HG03342 (cell line): ENCODE results near the gene APOL1.
"Not testable (repeated sequence)": the region's sequence is repeated elsewhere in the genome, so short reads cannot be mapped to it uniquely, and the experiment has no call there.

Experiments
- ATAC-seq: cut with Tn5 transposase; IDR thresholded peaks from one replicate; pipeline ENCODE4 v1.9.1; 2021; ENCODE audit warnings: mild to moderate bottlenecking, moderate library complexity; ENCODE audit not compliant: unreplicated experiment

APOL1 gene

DNA sequence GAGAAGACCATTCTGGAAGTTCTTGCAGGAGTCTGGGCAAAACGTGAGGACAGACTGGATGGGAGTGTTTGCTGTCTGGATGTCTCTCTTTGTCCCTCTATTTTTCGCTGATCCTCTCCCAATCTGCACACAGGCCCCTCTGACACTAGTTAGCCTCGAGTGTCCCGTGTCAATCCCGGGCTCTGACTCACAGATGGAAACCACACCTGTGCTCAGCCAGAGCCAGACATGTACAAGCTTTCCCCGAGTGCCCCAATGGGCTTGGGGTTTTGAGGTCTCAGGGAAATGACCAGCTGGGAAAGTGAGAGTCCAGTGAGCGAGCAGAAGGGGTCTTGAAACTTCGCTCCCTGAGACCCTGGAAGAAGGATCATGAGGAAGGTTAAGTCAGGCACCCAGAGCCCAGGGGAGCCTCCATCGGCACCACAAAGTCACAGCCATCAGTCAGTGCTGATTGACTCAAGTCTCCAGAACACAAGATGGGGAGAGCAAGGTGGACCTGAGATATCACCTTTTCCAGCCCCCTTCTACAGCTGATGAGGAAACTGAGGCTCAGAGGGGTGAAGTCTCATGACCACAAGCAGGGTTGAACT is 27.5 kb upstream of the APOL1 start:
- ATAC-seq: no peak

DNA sequence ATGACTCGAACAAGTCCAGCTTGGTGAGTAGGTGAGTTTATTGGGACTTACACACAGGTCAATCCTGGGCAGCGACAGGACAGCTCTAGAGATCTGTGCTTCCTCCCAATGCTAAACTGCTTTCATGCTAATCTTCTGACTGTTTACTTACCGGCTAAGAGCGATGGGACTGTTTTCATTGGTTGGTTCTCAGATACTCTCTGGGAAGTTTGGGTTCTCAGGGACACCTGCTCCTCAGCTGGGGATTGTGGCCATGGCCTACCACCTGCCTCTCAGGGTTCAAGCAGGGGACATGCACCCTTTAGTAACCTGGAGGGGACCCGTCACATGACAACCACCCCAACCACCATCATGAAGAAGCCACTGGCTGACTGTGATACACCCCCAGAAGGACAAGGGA is 26.7 kb upstream of the APOL1 start:
- no peak for ATAC-seq

DNA sequence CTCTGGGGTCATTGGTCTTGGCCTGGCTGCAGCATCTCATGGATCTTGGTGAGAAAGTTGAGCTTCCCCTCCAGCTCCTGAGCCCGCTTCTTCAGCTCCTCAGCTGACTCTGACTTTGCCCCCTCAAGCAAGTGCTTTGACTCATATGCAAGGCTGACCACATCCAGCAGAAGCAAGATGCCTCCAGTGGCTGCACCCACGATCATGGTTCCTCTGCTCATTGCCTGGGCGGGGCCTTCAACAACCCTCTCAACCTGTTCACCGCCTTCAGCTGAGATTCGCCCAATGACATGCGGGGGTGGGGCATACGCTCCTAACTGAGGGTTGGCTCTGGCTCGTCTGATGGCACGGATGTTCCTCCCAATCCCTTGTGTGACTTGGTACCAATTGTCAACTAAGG is 25.5 kb upstream of the APOL1 start:
- no peak for ATAC-seq

GRCh38 chr22:36227806-36228205 is 25.1 kb upstream of the APOL1 start:
- ATAC-seq: no peak

DNA sequence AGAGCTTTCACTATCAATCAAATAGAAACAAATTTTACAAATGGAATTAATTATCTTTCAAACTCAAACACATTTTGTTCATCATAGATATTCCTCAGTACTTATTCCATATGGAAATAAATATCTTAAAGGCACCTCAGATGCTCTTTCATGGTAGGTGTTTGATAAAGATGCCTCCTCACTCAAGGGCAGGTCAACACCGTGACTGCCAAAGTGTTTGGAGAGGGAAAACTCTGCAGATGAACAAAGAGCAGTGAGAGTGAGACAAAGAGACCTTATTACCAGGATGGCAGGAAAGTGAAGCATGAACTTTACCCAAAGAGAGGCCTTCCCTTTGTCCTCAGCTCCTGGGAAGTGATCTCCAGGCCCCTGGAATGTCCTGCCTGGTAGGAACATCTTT is 24.6 kb upstream of the APOL1 start:
- not testable (repeated sequence) for ATAC-seq

DNA sequence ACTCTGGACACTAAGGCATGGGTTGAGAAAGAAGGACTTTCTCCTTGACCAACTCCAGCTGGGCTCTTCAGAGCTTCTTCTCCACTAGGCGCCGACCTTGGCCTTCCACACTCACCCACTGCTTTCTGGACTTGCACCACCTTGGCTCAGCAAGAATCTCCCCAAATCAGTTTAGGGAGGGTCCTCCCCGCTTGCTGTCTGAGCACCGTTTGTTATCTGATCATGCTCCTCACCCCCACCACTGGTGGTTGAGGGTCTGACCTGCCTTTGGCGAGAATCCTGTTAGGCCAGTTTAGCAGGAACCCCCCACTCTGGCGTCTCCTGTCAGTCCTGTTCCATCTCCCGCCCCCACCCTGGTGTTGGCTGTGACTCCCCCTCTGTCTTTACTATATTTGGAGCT is 24.0 kb upstream of the APOL1 start:
- no peak for ATAC-seq

DNA sequence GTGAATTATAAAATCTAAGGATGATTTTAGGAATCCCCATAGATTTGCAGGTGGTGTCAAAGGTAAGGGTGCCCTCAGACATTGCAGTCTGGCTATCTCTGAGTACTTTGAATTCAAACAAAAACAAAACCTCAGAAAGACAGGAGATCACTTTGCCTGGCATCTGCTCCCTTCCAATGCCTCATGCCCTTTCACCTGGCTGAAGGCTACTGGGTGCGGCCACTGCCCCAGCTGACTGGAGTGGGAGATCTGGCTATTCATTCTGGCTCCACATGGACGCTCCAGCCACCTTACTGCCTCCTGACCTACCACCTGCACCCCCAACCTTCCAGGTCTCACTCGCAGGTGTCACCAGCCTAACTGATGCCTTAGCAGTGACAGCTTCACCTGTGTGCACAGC is 23.3 kb upstream of the APOL1 start:
- not testable (repeated sequence) for ATAC-seq

DNA sequence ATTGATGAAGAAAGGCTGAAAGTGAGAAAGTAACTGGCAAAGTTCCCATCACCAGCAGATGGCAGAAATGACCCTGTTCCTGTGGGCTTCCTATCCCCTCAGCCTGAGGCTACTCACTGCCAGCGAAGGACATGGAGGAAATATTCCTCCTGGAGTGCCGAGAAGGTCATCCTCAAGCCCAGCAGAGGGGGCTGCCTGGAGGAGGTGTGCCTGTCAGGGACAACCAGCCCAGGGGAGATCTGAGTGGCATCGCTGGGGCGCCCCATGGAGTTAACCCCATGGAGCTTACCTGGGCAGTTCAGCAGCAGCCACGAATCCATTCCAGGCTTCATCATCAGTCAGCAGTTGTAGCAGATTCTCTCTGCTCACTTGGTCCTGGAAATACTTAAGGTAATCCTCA is 21.9 kb upstream of the APOL1 start:
- ATAC-seq: not testable (repeated sequence)

DNA sequence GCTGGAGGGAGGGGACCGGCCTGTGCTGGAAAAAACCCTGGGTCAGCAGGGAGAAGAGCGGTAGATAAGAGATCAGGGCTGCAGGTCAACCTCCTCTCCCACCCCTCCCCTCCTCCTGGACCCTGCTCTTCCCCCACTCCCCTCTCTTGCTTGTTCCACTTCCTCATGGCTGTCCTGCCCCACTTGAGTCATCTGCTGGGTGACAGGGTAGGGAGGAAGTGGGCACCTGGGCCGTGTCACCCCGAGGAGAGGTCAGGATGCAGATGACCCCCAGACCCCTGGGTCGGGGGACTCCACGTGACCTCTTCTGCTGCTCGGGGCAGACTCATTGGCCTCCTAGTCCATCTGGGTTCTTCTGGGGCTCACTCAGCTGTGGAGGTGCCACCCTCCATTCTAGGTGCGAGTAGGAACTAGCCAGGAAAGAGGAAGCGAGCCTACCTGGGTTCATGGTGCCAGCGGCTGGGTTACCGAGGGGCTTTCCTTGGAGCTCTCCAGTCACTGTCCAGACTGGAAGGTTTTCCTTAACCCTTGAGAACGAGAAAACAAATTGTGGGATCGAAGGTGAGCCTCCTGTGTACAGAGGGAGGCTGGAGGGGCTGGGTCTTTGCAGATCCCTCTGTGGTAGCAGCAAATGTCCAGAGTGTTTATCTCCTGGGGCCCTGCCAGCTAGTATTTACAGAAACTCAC is 20.1 kb upstream of the APOL1 start:
- no peak for ATAC-seq

- no peak for ATAC-seq
Measured at GRCh38 chr22:36233796-36234195, 19.1 kb upstream of the APOL1 start.

DNA sequence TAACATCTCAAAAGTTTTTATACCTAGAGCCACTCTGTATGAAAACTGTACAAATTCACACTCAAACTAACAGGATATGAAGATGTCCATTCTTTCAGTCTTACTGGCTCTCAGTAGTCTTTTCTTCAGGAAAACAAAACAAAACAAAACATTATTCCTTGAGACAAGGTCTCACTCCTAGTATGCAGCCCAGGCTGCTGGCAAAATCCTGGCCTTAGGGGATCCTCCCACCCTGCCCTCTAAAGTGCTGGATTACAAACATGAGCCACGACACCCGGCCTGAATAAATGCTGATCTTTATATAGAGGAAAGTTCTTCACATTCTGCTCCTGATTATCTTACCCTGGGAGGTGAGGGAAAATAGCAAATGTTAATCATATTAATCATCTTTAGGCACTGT is 18.7 kb upstream of the APOL1 start:
- ATAC-seq: no peak

DNA sequence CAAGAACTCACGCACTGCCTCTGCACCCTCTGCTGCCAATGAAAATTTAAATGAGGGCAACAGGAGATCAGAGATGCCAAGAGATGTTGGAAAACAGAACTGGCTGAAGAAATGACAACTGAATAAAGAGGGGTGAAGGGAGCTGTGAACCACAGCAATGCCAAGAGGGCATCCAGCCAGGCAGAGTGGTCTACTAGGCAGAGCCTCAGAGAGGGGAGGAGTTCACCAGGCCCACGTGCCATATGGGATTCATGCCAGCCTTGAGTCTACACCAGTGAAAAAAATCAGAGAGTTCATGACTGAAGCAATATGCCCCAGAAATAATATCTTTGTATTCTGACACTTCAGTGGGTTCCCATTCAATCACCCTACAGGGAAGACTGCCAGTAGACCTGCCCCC is 18.0 kb upstream of the APOL1 start:
- ATAC-seq: no peak

DNA sequence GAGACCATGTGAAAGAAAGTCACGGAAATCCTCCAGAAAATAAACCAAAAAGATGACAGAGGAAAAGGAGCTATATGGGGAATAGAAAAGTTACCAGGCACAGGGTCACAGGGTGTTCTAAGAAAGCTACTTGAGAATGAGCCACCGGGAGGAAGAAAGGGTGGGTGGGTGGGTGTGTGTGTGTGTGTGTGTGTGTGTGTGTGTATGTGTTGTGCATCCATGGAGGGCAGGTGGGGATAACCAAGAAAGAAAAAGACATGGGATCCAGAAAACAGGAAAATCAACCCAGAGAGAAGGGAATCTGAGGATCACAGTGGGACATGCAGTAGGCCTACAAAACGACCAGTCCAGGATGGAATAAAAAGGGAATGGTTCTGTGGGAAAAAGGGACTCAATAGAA is 17.3 kb upstream of the APOL1 start:
- no peak for ATAC-seq

DNA sequence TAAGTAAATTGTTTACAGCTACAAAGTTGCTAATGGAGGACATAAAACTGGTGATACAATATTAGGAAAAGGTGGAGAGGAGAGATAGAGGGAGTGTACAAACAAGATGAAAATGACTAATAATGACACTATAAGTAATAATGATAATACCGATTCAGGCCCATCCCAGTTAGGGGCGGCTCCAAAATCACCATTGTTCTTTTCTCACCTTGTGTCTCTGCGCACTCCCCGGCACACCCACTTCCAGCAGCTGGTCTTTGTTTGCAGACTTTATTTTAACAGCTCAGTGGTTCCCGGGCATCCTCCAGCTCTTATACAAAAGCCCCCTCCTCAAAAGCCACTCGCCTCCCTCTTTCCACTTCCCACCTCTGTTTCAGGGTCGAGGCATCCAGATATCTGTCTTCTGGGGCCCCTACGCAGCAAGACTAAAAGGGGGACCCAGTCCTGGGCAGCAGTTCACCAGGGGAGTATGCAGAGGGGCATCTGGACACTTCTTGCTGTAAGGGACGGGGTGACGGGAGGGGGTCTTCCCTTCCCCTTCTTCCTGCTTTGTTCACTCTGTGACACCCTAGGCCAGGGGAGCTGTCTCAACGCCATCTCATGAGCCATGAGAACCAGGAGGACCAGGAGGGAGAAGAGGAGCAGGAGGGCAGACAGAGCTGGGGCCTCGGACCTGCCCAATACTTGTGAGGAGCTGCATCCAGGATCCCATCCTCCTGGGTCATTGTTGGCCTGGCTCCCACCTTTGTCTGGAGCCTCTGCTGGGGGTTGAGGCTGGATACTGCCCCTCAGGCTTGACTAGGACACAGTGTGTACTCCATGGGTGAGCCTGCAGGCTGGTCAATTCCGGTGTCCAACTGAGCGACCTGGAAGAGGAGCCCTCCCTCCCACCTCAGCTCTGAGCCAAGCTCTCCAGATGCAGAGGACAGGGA is 16.3 kb upstream of the APOL1 start:
- ATAC-seq: no peak

DNA sequence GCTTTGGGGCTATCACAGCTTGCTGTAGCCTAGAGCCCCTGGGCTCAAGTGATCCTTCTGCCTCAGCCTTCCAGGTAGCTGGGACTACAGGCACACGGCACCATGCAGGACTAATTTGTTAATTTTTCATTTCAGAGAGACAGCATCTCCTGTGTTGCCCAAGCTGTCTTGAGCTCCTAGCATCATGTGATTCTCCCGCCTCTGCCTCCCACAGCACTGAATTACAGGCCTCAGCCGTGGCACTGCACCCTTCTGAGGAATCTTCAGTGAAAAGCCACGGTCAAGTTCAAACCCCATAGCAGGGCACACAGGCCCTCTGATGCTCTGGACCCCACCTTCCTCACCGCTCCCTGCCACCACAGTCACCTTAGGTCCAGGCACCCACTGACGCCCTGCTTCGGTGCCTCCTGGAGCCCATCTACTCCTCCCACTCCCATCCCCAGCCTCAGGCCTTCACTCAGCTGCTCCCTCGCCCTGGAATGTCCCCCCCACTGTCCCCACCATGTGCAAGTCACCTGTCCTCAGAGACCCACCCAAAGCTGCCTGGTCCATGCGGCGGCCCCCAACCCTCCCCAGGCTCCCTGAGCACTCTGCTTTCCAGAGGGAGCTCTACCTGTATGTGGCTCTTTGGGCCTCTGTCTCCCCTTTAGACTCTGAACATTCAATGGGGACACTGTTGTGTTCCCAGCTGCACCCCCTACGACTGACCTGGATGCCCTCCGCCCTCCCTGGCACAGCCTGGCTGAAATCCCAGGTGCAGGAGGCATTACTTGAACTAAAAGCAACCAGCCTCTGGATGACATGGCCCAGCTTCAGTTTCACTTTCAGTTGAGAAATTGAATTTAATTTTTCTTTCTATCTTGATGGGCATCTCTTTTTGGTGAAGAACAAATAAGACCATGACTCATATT is 15.2 kb upstream of the APOL1 start:
- ATAC-seq: no peak

GRCh38 chr22:36238373-36239149 is 14.4 kb upstream of the APOL1 start:
- no peak for ATAC-seq

- no peak for ATAC-seq
Measured at GRCh38 chr22:36239150-36239400, 13.9 kb upstream of the APOL1 start.

GRCh38 chr22:36239401-36240171 is 13.3 kb upstream of the APOL1 start, which contains the start of gene APOL2:
Gene APOL2, minus strand, starts transcription at chr22:36239527. Its CDS starts 6,365 bp downstream, at chr22:36233162.
- peak; percentile 89 for ATAC-seq

GRCh38 chr22:36243986-36244385 is 8.9 kb upstream of the APOL1 start:
- ATAC-seq: no peak
